HG03460 (cell line): ENCODE measurements around the gene ASB13.
A peak's percentile ranks its signal among the peaks of the same experiment; 100 is the strongest.

ENCODE experiments used
- ATAC-seq: cut with Tn5 transposase; IDR thresholded peaks from one replicate; pipeline ENCODE4 v1.9.1; 2021; ENCODE audit not compliant: unreplicated experiment

The ASB13 gene

DNA sequence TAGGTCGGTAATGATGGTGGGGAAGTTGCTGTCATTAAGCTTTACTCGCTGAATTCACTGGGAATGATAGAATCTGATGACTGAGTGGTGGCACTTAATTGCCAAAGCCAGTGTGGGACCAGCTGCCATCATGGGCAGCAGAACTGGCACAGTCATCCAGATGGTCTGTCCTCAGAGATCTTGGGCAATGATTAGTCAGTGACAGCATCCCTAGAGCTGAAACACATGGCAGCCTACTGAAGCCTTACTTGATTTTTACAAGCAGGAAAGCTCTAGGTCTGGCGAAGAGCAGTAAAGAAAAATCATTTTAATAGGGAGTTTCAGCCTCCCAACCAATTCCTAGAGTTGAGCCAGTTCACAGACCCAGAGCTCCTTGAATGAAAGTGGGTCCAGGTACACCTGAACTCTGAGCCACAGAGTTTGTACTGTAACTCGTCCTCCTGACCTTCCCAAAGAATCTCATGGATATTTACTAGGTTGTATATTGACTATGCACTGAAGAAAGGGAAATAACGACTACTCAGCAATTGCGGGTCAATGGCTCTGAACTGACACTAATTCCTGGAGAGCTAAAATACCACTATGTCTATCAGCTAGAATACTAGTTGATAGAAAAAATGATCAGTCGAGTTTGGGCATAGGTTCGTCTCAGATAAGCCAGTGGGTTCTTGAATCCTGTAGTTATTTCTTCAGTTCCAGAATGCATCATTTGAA, 4.4 kb upstream of the ASB13 start:
- no peak for ATAC-seq

DNA sequence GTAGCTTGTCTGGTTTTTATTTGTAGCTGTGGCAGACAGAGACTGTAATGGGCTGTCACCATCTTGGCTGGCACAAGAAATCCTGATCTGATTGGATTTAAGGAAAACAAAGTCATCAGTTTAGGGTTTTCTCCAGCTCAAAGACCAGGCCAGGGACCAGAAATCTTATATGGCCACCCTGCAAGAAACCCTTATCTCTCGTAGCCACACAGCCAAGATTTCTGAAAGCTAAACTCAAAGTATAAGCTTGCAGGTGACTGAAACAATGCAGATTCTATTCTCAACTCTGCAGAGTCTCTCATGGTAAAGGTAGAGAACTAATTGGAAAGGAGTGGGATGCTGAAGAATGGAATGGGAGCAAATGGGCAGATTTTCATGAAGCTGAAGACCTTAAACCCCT, 3.2 kb upstream of the ASB13 start:
- no peak for ATAC-seq

- ATAC-seq = no peak
These were observed 2.0 kb upstream of the ASB13 start for GRCh38 chr10:5668429-5668828.

GRCh38 chr10:5666841-5667630, 641 bp upstream of the ASB13 start:
- no peak for ATAC-seq

DNA sequence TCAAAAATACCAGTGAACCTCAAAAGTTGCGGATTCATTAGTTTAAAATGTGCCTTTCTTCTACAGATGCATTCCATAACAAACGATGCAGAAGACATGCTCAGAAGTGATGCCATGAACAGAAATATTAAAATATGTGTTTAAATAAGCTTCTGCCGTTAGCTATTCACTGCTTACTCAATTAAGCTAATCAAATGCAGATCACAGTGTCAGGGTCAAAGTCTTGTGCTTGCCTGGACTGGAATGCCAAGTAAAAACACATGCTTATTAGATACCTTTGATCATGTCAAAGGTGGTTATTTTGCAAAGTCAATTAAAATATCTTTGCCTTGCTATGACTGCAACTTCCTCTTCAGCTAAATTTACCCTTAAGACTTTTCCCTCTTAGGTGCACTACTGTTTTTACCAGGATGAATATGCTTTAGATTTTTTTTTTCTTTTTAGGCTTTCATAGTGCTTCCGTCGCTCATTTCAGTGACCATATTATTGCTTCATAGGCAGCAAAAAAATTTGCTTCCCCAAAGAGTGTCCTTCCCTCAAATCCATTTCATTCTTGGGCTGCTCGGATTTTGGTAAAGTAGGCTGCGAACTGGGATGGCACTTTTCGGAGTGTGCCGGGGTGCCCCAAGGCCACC, 905 bp downstream of the ASB13 start:
- ATAC-seq = no peak

DNA sequence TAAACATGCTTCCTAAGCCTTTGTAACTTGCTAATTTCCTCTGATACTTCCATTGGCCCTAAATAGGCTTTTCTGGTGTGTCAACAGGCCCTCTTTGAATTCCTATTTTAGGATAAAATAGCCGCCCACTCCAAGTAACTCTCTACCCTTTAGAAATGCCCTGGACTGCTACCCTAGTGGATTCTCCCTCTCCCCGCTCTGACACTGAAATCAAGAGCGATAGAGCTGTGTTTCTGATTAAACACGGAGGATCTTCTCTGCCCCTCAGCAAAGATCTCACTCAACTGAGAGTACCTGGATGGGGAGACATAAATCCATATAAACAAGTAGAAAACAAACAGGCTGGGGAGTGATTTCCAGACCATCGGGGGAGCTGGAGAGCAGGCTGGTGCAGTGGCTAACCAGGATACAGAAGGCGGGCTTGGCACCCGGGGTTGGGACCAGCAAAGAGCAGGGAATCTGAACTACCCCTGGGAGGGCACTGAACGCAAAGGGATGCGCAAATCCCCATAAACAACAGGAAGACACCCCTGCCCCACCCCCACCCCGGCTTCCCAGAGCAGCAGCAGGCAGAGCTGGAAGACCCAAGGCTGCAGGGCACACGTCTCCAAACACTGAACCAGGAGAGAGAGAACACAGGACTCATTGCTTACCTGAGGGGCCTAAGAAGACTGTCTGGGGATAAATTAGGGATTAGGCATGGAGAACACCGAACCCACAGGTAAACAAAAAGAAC, 2.5 kb downstream of the ASB13 start:
- ATAC-seq = no peak

DNA sequence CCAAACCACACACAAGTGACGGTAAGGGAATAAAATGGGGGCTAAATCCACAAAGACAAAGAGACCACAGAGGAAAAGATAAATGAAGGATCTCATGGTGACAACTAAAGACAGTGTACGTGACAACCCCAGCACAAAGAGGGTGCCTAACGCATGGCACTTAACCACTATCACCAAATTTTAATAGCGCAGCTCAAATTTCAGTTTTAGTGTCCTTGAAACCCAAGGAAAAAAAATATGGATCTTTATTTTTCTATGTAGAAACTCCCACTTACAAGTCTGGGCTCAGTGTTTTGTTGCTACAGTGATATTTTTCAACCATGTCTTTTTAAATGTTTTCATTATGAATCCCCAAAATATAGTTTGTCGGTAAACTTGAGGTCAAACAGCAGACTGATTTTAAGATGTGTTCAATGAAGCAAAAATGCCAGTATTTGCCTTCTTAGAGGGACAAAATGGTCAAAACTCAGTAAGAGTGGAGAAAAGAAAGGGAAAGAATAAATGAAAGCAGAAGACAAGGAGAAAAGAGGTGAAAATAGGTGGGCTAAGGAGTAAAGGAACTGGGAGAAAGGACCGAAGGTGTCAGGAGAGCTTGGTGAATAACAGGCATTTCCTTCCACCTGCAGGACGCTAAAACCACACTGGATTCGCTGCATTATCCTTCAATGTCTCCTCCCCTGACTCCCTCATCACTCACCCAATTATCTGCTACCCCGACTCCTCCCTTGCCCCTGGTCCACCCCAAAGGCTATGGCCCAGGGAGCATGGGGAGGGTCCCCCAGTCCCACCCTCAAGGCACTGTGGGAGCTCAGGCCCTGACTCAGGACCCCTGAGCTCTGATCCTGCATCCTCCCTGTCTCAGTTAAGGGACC, 3.5 kb downstream of the ASB13 start:
- no peak for ATAC-seq

DNA sequence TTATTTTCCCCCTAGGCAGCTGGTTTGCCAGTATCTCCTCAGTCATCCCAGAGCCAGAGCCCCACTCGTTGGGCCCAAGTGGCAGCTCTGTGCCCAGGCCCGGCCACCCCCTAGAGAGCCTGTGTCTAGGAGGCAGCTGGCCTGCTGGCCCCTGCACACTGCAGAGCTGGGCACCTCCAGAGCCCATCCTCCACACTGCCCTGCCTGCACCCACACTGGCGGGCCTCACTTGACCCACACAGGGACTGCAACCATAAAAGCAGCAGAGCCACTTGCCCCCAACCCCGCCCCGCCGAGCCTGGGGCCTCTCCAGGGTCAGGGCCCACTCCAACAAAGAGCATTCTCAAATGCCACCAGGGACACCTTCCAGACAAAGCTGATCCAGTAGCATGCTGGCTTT, 5.4 kb downstream of the ASB13 start:
- no peak for ATAC-seq

- peak; percentile 56 for ATAC-seq
These were observed 6.5 kb downstream of the ASB13 start for GRCh38 chr10:5659702-5660528.

GRCh38 chr10:5658871-5659618, 7.3 kb downstream of the ASB13 start:
- ATAC-seq = no peak

DNA sequence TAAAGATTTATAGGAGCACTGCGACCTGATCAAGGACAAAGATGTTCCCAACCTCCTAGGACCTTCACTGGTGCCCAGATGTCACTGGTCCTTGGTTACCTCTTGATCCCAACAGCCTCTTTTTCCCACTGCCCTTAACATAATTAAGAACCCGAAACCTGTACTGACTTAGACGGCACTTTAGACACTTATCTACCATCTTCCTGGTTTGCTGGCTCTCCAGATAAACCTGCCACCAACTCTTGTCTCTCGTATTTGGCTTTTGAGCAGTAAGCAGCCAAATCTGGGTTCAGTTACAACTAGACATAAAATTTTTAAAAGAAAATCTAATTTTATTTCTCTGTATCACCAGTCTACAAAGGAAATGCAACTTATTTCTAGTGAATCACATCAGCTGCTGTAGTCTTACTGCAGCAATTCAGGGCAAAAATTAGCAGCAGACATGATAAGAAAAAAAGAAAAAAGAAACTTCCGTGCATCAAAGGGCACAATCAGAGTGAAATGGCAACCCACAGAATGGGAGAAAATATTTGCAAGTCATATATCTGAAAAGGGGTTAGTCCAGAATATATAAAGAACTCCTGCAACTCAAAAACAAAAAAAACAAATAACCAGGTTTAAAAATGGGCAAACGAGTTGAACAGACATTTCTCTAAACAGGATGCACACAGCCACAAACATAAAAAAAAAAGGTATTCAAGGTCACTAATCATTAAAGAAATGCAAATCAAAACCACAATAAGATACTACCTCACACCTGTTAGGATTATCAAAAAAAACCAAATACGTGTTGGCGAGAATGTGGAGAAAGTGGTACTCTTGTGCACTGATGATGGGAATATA, 9.4 kb downstream of the ASB13 start:
- no peak for ATAC-seq

- ATAC-seq = no peak
These were observed 11.3 kb downstream of the ASB13 start for GRCh38 chr10:5655121-5655520.

GRCh38 chr10:5654218-5654755, 12.1 kb downstream of the ASB13 start:
- ATAC-seq = no peak

- no peak for ATAC-seq
These were observed 13.6 kb downstream of the ASB13 start for GRCh38 chr10:5652746-5653145.

DNA sequence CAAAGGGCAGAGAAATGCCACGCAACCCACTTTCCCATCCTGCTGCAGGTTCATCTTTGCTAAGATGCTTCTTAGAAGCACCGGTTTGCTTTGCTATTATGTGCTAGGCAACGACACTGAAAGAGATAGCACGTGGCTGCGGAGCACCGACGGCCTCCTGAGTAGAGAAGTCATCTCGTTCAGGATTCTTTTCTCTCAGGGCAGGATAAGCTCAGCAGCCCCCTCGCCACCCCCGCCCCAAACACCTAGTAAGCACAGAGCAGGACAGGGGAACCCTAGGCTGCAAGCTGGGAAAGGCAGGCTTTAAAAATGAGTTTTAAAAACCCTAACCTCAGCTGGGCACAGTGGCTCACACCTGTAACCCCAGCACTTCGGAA, 15.0 kb downstream of the ASB13 start:
- no peak for ATAC-seq

DNA sequence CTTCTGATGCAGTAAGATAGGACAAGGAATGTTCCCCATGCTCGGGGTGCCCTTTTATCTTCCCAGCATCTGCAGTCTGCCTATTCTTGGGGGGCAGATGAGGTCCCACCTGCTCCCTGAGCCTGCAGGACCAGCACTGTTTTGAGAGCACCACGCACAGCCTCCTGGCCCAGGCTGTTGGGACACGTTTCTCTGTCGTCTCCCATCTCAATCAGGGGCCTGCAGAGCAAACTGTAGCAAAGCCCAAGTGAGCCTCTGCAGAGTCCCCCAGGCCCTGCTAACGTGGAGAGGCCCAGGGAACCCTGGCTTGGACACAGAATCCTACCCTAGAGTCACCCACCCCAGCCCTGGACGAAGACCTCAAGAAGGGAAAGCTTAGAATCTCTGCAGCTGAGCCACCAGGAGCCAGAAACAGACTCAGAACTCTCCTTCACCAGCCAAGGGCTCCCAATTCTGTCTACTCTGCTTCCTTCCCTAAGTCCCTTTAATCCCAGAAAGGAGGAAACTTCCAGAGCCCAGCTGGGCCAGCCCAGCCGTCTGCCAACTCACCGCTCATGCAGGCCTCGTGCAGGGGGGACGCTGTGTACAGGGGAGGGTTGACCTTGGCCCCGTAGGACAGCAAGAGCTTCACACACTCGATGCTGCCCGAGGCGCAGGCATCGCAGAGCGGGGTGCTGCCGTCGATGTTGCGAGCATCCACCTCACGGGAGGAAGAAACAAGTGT, 15.6 kb downstream of the ASB13 start:
- no peak for ATAC-seq

DNA sequence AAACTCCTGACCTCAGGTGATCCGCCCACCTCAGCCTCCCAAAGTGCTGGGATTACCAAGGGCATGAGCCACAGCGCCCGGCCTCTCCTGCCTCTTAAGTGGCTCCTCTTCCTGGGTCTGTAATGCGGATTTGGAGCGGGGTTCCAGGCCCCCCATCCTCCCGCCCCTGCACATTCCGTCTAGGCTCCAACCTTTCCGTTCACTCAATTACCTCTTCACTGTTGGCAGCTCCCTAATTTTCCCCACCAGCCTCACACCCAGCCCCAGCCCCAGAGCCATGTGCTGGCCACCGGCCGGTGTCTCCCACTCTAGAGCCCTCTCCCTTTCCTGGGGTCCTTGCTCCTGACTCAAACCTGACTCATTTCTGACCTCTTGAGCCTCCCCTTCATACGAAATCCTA, 16.6 kb downstream of the ASB13 start:
- ATAC-seq = no peak
